Superior temporal gyrus (tissue), 1 donor: ENCODE measurements around the gene OR51B2.
"Not testable (repeated sequence)": the region's sequence is repeated elsewhere in the genome, so short reads cannot be mapped to it uniquely, and the experiment has no call there.

ENCODE experiments used
- DNase-seq: peaks from one replicate; pipeline ENCODE4 v3.0.0-alpha.2; 2016; ENCODE audit errors: extremely low spot score

Gene OR51B2

DNA sequence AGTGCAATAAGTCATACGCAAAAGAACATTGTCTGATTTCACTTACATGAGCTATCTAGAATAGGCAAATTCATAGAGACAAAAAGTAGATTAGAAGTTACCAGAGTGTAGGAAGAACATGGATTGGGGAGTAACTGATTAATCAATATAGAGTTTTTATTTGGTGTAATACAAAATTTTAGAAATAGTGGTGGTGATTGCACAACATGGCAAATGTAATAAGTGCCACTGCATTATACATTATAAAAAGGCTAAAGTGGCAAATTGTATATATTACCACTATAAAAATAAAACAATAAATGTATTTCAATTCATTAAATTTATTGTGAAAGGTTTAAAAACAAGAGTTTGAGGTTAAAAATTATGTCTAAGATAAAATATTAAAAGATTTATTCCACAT, 13.7 kb downstream of the OR51B2 start:
- DNase-seq: no peak

DNA sequence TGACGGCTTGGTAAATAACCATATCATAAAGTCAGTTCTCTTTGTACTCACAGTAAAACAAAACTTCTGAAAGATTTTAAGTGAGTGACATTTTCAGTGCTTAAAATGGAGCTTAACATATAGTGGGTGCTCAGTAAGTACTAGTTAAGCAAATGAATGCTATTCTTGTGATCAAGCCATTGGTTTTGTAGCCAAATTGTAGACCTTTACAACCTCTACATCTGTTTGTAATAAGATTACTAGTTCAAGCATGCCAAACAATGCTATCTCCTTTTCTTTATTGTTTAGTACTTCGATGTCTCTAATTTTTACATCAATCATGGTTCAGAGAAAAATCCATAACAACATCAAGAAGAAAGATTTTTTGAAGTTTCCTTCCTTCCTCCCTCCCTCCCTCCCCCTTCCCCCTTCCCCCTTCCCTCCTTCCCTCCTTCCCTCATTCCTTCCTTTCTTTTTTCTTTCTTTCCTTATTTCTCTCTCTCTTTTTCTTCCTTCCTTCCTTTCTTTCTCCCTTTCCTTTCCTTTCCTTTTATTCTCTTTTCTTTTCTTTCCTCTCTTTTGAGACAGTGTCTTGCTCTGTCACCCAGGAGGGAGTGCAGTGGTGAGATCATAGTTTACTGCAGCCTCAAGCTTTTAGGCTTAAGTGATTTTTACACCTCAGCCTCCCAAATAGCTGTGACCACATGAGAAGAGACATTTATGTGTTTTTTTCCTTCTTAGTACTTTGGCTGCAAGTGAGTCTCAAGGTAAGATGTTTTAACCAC, 16.7 kb downstream of the OR51B2 start:
- DNase-seq: no peak

DNA sequence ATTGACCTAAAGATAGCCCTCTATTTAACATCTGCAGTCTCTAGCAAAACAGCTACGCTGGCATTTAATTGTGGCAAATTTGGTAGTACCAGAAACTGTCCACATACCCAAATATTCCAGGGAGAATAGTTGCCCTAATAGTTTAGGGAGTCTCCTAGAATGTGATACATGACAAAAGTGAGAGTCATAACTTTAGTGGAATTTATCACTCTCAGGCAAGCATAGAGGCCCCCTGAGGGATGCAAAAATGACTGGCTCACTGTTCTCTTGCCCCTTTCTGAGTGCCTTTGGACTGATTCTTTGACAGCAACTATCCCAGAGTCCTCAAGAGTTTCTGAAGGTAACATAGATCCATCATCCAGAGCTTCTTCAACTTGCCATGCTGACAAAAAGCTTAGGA, 20.1 kb downstream of the OR51B2 start:
- DNase-seq: no peak

GRCh38 chr11:5303626-5304025, 20.5 kb downstream of the OR51B2 start:
- DNase-seq: no peak

DNA sequence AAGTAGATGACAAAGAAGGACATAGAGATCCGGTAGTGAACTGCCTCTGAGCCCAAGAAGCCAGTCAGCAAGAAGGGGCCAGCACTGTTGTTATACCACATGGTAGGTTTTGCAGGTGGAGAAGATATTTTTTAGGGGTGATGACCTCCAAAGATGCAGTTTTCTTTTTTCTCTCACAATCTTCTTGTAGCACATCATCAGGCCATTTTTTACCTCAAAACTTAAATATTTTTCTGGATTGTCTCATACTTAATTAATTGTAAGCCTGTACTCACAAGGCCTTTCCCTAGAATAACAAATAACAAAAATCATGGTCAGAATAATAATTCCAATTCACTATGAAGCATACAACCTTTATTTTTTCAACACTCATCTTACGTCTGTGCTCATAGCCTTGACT, 22.3 kb downstream of the OR51B2 start, which contains the start of gene OR51B4:
TSS of gene OR51B4 (minus strand) at position 101 of the 400 bp plus-strand sequence. CDS start at position 101, 0 bp downstream.
- no peak for DNase-seq

DNA sequence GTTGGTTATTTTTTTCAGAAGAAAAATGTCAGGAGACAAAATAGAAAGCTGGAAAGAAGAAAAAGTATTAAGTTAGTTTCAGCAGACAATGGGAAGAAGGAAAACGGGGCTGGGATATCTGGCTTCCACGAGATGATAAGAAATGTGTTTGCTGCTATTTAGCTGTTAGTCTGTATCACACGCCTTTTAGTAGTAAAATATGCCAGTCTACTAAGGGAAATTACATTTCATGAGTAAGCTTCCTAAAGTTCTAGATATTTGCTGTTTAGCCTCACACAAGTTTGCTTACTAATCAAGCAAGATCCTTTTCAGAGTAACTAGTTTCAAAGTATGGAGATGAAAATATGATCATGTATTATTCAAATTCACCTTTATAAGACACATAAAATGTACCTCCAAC, 23.8 kb downstream of the OR51B2 start:
- DNase-seq: no peak

- no peak for DNase-seq
Measured at GRCh38 chr11:5298451-5298850, 25.6 kb downstream of the OR51B2 start.

- no peak for DNase-seq
Measured at GRCh38 chr11:5297721-5298323, 26.3 kb downstream of the OR51B2 start.

GRCh38 chr11:5294342-5294995, 29.6 kb downstream of the OR51B2 start:
- not testable (repeated sequence) for DNase-seq

- no peak for DNase-seq
Measured at GRCh38 chr11:5293028-5293427, 31.1 kb downstream of the OR51B2 start.

DNA sequence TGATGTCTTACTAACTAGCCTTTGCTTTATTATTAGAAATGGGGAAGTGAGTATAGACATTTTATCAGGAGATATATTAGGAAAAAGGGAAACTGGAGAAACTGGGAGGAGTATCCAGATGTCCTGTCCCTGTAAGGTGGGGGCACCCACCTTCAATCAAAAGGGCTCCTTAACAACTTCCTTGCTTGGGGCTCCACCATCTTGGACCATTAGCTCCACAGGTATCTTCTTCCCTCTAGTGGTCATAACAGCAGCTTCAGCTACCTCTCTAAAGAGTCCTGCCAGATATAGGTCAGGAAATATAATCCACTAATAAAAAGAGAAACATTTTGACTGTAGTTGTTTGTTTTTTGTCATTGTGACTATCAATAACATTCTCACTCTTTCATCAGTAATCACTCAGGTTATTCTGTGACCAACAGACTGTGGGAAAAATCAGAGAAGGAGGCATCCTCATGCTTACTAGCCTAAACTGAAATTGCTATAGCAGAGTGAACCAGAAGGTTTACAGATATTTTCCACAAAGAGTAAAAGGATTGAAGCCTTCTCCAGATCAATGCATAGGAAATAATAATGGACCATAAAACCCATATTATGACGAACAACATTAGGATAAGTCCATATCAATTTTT, 32.8 kb downstream of the OR51B2 start:
- no peak for DNase-seq

DNA sequence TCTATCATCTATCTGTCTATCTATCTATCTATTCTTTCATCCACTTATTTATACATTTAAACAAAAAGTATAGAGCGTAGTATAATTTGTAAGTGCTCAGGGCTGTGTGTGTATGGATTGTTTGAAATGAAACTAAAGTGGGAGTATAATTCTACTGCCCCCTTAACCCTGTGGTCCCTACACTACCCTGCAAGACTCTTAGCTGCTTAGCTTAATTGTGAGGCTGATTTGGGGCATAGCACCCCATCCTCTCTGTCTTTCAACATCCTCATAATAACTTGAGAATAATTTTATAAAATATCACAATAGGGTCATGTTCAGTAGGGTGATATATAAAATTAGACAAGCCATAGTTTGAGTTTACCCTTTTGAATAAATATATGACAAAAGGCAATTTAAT, 34.0 kb downstream of the OR51B2 start:
- DNase-seq: no peak

GRCh38 chr11:5289696-5290095, 34.4 kb downstream of the OR51B2 start:
- no peak for DNase-seq

DNA sequence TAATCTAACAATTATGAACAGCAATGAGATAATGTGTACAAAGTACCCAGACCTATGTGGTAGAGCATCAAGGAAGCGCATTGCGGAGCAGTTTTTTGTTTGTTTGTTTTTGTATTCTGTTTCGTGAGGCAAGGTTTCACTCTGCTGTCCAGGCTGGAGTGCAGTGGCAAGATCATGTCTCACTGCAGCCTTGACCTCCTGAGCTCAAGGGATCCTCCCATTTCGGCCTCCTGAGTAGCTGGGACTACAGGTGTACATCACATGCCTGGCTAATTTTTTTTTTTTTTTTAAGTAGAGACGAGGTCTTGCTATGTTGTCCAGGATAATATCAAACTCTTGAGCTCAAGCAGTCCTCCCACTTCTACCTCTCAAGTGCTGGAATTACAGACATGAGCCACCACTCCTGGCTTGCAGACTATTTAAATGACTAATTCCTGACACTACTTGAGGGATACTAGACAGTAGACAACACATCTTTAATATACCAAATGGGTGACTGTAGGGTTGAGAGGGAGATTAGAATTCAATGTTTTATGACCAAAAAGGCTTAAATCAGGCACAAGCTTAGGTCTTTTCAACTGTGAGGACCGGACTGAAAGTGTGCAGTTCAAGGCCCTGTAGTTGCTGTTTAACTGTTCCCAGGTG, 35.1 kb downstream of the OR51B2 start:
- DNase-seq: no peak

- no peak for DNase-seq
Measured at GRCh38 chr11:5288108-5288905, 35.8 kb downstream of the OR51B2 start.

GRCh38 chr11:5286901-5287300, 37.2 kb downstream of the OR51B2 start:
- no peak for DNase-seq

DNA sequence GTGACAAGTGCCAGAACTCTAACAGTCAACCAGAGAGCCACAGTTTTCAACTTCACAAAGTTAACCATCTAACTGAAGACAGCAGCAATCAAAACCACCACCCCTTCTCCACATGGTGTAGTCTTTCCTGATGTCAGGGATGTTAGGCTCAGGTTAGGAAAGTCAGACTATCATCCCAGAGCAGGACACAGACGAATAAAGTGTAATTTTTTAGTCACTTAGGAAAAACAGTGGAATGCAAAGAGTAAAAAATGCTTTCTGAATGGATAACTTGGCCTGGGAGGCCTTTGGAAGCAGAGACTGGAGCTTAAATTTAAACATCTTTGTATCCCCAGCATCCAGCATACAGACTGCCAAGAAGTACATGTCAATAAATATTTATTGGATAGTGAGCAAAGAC, 37.7 kb downstream of the OR51B2 start:
- DNase-seq: no peak

GRCh38 chr11:5285703-5286340, 38.3 kb downstream of the OR51B2 start:
- no peak for DNase-seq

GRCh38 chr11:5284637-5285036, 39.5 kb downstream of the OR51B2 start:
- no peak for DNase-seq

DNA sequence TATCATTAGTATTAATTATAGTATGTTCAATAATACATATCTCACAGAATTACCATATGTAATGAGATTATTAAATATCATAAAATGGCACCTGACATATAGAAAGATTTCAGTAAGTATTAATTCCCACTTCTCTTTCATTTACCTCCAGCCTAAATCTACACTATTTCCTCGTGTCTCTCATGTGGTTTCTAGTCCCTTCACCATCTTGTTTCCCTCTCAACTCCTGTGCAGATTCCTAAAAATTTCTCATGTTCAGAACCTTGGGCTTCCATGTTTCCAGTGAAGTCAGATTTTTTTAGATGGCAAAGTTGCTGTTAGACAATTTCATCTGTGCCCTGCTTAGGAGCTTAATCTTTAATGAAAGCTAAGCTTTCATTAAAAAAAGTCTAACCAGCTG, 40.2 kb downstream of the OR51B2 start:
- no peak for DNase-seq

DNA sequence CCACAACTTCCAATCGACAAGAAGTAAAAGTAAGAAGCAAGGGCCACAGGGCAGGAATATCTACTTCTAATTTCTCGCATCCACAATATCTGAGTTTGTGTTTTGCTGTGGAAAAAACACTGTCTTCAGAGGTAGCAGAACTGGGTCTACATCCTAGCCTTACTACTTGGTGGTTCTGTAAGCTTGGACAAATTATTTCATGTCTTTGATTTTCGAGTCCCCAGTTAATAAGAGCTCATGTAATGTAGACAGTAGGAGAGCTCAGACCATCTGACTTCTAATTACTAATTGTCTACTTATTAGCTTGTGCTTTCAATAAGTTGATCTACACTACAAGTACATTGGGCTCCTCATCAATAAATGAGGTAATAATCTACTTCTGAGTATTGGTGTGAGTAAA, 41.0 kb downstream of the OR51B2 start:
- DNase-seq: no peak
